ENCODE data around the gene CTSS.

DNA sequence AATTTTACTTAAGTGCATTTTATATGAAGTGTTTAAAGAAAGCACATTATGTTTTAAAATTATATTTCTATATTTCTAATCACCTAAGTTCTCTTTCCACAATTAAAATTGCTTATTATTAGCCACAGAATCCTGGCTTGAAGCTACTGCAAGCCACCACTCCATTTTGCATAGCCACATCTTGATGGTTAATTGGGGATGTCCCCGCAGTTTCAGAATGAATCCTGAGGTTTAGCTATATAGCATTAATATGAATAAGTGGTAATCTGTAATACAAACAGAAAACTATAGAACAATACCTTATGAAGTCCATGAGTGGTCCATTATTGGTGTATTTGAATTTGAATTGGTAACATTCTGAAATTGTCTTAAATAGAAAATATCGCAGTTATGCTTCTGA is 57.0 kb downstream of the CTSS start:
- TF ChIP-seq, protein P1, sequence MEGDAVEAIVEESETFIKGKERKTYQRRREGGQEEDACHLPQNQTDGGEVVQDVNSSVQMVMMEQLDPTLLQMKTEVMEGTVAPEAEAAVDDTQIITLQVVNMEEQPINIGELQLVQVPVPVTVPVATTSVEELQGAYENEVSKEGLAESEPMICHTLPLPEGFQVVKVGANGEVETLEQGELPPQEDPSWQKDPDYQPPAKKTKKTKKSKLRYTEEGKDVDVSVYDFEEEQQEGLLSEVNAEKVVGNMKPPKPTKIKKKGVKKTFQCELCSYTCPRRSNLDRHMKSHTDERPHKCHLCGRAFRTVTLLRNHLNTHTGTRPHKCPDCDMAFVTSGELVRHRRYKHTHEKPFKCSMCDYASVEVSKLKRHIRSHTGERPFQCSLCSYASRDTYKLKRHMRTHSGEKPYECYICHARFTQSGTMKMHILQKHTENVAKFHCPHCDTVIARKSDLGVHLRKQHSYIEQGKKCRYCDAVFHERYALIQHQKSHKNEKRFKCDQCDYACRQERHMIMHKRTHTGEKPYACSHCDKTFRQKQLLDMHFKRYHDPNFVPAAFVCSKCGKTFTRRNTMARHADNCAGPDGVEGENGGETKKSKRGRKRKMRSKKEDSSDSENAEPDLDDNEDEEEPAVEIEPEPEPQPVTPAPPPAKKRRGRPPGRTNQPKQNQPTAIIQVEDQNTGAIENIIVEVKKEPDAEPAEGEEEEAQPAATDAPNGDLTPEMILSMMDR (IDR thresholded peaks at IDR 0.05) = no peak
- TF ChIP-seq POLR2A (IDR thresholded peaks at IDR 0.05) = no peak

All from ovary (tissue), 3 donors.